Fibroblast of villous mesenchyme (primary cell): Measurements from ENCODE around the gene TLR6. TPM values are rescaled to one million over a fixed set of nuclear protein-coding genes. Genes with fewer than 3 reads are reported as not detected.
A peak's percentile ranks its signal among the peaks of the same experiment; 100 is the strongest.
"Not testable (repeated sequence)": the region's sequence is repeated elsewhere in the genome, so short reads cannot be mapped to it uniquely, and the experiment has no call there.

Source experiments
- DNase-seq: peaks from one replicate; pipeline ENCODE4 v3.0.0-alpha.2; 2010; ENCODE audit warnings: low read depth
- H3K4me3 ChIP-seq: 2 replicates; pipeline ENCODE4 v1.5.1; 2011; ENCODE audit warnings: low read depth, mild to moderate bottlenecking, low read length
- CTCF ChIP-seq: IDR thresholded peaks from 2 replicates; pipeline ENCODE4 v1.5.1; 2012; ENCODE audit warnings: low read depth, mild to moderate bottlenecking, low read length; ENCODE audit not compliant: insufficient read depth
- total RNA-seq: library from RNA; depleted of rRNA; stranded (reverse); fragments of >200 nt; gene quantifications from 2 replicates; pipeline ENCODE4 v1.2.3, GENCODE V29; 2012

Gene TLR6
- total RNA-seq, 1 donor = 3.0 TPM

GRCh38 chr4:38782452-38783108, 74.0 kb downstream of the TLR6 start, which contains the start of gene TLR10:
TSS of gene TLR10 (minus strand) at chr4:38782990. CDS start at chr4:38775590, 7,400 bp downstream.
- peak; percentile 49 for TF ChIP-seq CTCF
- DNase-seq = peak; percentile 45
- H3K4me3 ChIP-seq = no peak within 1 kb of the TSS

- H3K4me3 ChIP-seq = no peak overlapping the region
- no peak for TF ChIP-seq CTCF
- no peak for DNase-seq
These were observed 74.8 kb downstream of the TLR6 start for GRCh38 chr4:38781854-38782261.

GRCh38 chr4:38780833-38781484, 75.7 kb downstream of the TLR6 start:
- no peak for TF ChIP-seq CTCF
- DNase-seq = no peak
- H3K4me3 ChIP-seq = no peak overlapping the region

GRCh38 chr4:38779790-38780189, 76.8 kb downstream of the TLR6 start:
- no peak for DNase-seq
- no peak overlapping the region for H3K4me3 ChIP-seq
- TF ChIP-seq CTCF = no peak

- H3K4me3 ChIP-seq, DNase-seq: not testable (repeated sequence)
These were observed 78.7 kb downstream of the TLR6 start for GRCh38 chr4:38777925-38778324.

GRCh38 chr4:38775326-38775725, 81.3 kb downstream of the TLR6 start:
- H3K4me3 ChIP-seq = no peak overlapping the region
- no peak for DNase-seq
- no peak for TF ChIP-seq CTCF

GRCh38 chr4:38774181-38774955, 82.2 kb downstream of the TLR6 start:
- TF ChIP-seq CTCF = no peak
- peak; percentile 4 for DNase-seq
- H3K4me3 ChIP-seq = no peak overlapping the region
